Keratinocyte (primary cell): ENCODE measurements around the gene HERC5. TPM values are rescaled to one million over a fixed set of nuclear protein-coding genes. Genes with fewer than 3 reads are reported as not detected.

Experiments used
- DNase-seq: peaks from one replicate; pipeline ENCODE4 v3.0.0-alpha.2; 2011; ENCODE audit warnings: low read depth, missing footprints, low spot score
- FAIRE-seq: peaks from 2 replicates; lab custom pipeline; 2011; peaks lifted over from hg19 to GRCh38; lab: Jason Lieb, UNC
- H2AFZ ChIP-seq: 2 replicates; pipeline ENCODE4 v1.6.0; 2012; ENCODE audit warnings: low read length, control low read depth, inconsistent platforms; ENCODE audit not compliant: control insufficient read depth
- H3K27ac ChIP-seq: 2 replicates; pipeline ENCODE4 v1.5.1; 2011; ENCODE audit warnings: low read length; ENCODE audit not compliant: control insufficient read depth, insufficient read depth
- H3K27me3 ChIP-seq: 3 replicates; pipeline ENCODE4 v1.6.0; 2011; ENCODE audit warnings: low read length; ENCODE audit not compliant: control insufficient read depth, insufficient read depth; ENCODE audit errors: extremely low read depth
- H3K36me3 ChIP-seq, 2 experiments: 2 replicates in 1 of 2; 3 replicates in 1 of 2; pipeline ENCODE4 v1.5.1; 2011; ENCODE audit warnings: low read length in 2 of 2, mild to moderate bottlenecking in 1 of 2; ENCODE audit not compliant: control insufficient read depth in 2 of 2, insufficient read depth in 2 of 2; ENCODE audit errors: extremely low read depth in 1 of 2
- H3K4me1 ChIP-seq: 3 replicates; pipeline ENCODE4 v1.5.1; 2011; ENCODE audit warnings: low read length; ENCODE audit not compliant: control insufficient read depth, insufficient read depth; ENCODE audit errors: extremely low read depth
- H3K4me2 ChIP-seq: 3 replicates; pipeline ENCODE4 v1.6.0; 2011; ENCODE audit warnings: low read depth, low read length; ENCODE audit not compliant: control insufficient read depth, insufficient read depth; ENCODE audit errors: extremely low read depth
- H3K4me3 ChIP-seq, 3 experiments: fragments of 200-600 bp in 1 of 3; sonication (generic) in 1 of 3; 2 replicates in 2 of 3; 3 replicates in 1 of 3; pipeline ENCODE4 v1.5.1; 2011 to 2016; ENCODE audit warnings: low read length in 3 of 3, mild to moderate bottlenecking in 3 of 3, control low read depth in 2 of 3, inconsistent platforms in 1 of 3, low read depth in 1 of 3, mixed read lengths in 1 of 3, mixed run types in 1 of 3, moderate library complexity in 1 of 3; ENCODE audit not compliant: control insufficient read depth in 2 of 3, insufficient read depth in 2 of 3; ENCODE audit errors: extremely low read depth in 1 of 3
- H3K79me2 ChIP-seq: 2 replicates; pipeline ENCODE4 v1.6.0; 2012; ENCODE audit warnings: low read length; ENCODE audit not compliant: control insufficient read depth, insufficient read depth
- H3K9ac ChIP-seq: 3 replicates; pipeline ENCODE4 v1.6.0; 2011; ENCODE audit warnings: low read length; ENCODE audit not compliant: control insufficient read depth, insufficient read depth; ENCODE audit errors: extremely low read depth
- H3K9me1 ChIP-seq: 3 replicates; pipeline ENCODE4 v1.6.0; 2011; ENCODE audit warnings: low read length; ENCODE audit not compliant: control insufficient read depth, insufficient read depth; ENCODE audit errors: extremely low read depth
- H3K9me3 ChIP-seq: 2 replicates; pipeline ENCODE4 v1.5.1; 2012; ENCODE audit warnings: low read depth, low read length; ENCODE audit not compliant: control insufficient read depth
- H4K20me1 ChIP-seq: 3 replicates; pipeline ENCODE4 v1.6.0; 2011; ENCODE audit warnings: low read length; ENCODE audit not compliant: control insufficient read depth, insufficient read depth; ENCODE audit errors: extremely low read depth
- EZH2 ChIP-seq: IDR thresholded peaks from one replicate; pipeline ENCODE4 v1.6.1; 2012; ENCODE audit warnings: inconsistent platforms, mild to moderate bottlenecking, low read length, moderate library complexity
- dilution Hi-C: fragments of 300-500 bp; cut with MboI; formaldehyde crosslinking; loops from one replicate; pipeline ENCODE4 v1.7.0; 2020; ENCODE audit warnings: low sequenced_read_pairs; ENCODE audit not compliant: extremely low pct_ligation_motif_present
- polyA plus RNA-seq, 5 experiments: library from polyadenylated mRNA; depleted of rRNA in 3 of 5; stranded (reverse) in 3 of 5; stranded (forward) in 1 of 5; unstranded in 1 of 5; fragments of >200 nt; gene quantifications; 1 replicate in 1 of 5; 2 replicates in 3 of 5; 3 replicates in 1 of 5; pipeline versions ENCODE4 v1.2.1 to v1.2.3, GENCODE V29; 2011 to 2012; ENCODE audit warnings: missing spikeins in 2 of 5, low read depth in 1 of 5, low replicate concordance in 1 of 5
- TF ChIP-seq, protein P1 (sequence below), 3 experiments: IDR thresholded peaks in 1 of 3; conservative IDR thresholded peaks in 1 of 3; optimal IDR thresholded peaks in 1 of 3; 2 replicates in 2 of 3; 3 replicates in 1 of 3; pipeline versions ENCODE3 to v1.5.1; 2011; ENCODE audit warnings: low read length in 3 of 3, mild to moderate bottlenecking in 3 of 3, moderate library complexity in 2 of 3, control low read depth in 1 of 3, inconsistent platforms in 1 of 3; ENCODE audit not compliant: insufficient read depth in 2 of 3; ENCODE audit errors: extremely low read depth in 1 of 3

HERC5 gene
- polyA plus RNA-seq, 1 donor (not counting 4 experiments of a cell fraction or from before 2014, with no cell fraction given): 3.4 TPM

DNA sequence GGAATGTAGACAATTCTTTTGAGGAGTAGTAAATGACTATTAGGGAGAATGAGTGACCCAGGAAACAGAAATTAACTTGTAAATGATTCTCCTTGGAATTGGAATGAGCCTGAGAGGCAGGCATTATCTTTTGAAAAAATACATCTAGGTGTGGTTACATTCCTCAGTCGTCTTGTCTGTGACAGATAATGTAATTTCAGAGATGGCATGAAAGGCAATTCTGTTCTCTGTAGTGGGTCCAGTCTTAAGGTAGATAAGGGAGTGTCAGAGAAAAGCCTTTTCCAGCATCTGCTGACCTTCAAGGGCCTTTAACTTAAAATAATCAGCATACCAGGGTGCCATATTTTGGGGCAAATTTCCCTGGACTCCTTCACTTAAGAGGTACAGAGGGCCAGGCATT lies 43.1 kb upstream of the HERC5 start:
- H3K4me3 ChIP-seq: no peak overlapping the region
- H3K4me2 ChIP-seq: no peak overlapping the region
- H3K79me2 ChIP-seq: no peaks in the 10 kb centered on the region
- no peaks in the 10 kb centered on the region for H3K9me3 ChIP-seq
- no peaks in the 10 kb centered on the region for H3K4me1 ChIP-seq
- no peaks in the 10 kb centered on the region for H3K27me3 ChIP-seq
- H3K27ac ChIP-seq: no peak overlapping the region
- FAIRE-seq: no peak
- DNase-seq: no peak
- no peak overlapping the region for H3K9ac ChIP-seq
- no peaks in the 10 kb centered on the region for H4K20me1 ChIP-seq
- no peak for TF ChIP-seq EZH2
- TF ChIP-seq, protein P1, sequence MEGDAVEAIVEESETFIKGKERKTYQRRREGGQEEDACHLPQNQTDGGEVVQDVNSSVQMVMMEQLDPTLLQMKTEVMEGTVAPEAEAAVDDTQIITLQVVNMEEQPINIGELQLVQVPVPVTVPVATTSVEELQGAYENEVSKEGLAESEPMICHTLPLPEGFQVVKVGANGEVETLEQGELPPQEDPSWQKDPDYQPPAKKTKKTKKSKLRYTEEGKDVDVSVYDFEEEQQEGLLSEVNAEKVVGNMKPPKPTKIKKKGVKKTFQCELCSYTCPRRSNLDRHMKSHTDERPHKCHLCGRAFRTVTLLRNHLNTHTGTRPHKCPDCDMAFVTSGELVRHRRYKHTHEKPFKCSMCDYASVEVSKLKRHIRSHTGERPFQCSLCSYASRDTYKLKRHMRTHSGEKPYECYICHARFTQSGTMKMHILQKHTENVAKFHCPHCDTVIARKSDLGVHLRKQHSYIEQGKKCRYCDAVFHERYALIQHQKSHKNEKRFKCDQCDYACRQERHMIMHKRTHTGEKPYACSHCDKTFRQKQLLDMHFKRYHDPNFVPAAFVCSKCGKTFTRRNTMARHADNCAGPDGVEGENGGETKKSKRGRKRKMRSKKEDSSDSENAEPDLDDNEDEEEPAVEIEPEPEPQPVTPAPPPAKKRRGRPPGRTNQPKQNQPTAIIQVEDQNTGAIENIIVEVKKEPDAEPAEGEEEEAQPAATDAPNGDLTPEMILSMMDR (optimal IDR thresholded peaks at IDR 0.05 in 1 of 3, IDR thresholded peaks at IDR 0.05 in 1 of 3, conservative IDR thresholded peaks at IDR 0.05 in 1 of 3; ENCODE audit: extremely low read depth in 1 of 3, insufficient read depth in 2 of 3, low read length in 3 of 3): no peak
- dilution Hi-C loops: no loop called here
- no peaks in the 10 kb centered on the region for H3K9me1 ChIP-seq
- H3K36me3 ChIP-seq: peaks cover 0 to 13% of the 10 kb centered on the region in 2 experiments
- no peak overlapping the region for H2AFZ ChIP-seq

- Histone ChIP-seq H3K27me3 (no peaks in the 10 kb centered on the region), H4K20me1 (no peaks in the 10 kb centered on the region), H3K9me3 (no peaks in the 10 kb centered on the region), H3K4me3 (no peak overlapping the region), H3K79me2 (no peaks in the 10 kb centered on the region), H3K36me3 (peaks cover 0 to 13% of the 10 kb centered on the region in 2 experiments), H2AFZ (no peak overlapping the region), H3K27ac (no peak overlapping the region), H3K4me1 (no peaks in the 10 kb centered on the region), H3K9ac (no peak overlapping the region), H3K4me2 (no peak overlapping the region), H3K9me1 (no peaks in the 10 kb centered on the region)
- TF ChIP-seq EZH2: no peak
- TF ChIP-seq, protein P1 (optimal IDR thresholded peaks at IDR 0.05 in 1 of 3, IDR thresholded peaks at IDR 0.05 in 1 of 3, conservative IDR thresholded peaks at IDR 0.05 in 1 of 3; ENCODE audit: extremely low read depth in 1 of 3, insufficient read depth in 2 of 3, low read length in 3 of 3): no peak
- DNase-seq (no peak), FAIRE-seq (no peak)
- dilution Hi-C loops: no loop called here
Observed at GRCh38 chr4:88414755-88415154, 42.2 kb upstream of the HERC5 start.
